Upper lobe of left lung (tissue), 6 donors: ENCODE data around the gene KRT71. TPM values are rescaled to one million over a fixed set of nuclear protein-coding genes. Genes with fewer than 3 reads are reported as not detected.

Source experiments
- ATAC-seq, 2 donors: fragments of 200-7000 bp; cut with Tn5 transposase; one replicate each; pipeline ENCODE4 v1.9.1; 2022; ENCODE audit warnings: mild to moderate bottlenecking in 2 of 2, moderate library complexity in 2 of 2; ENCODE audit not compliant: low FRiP score in 2 of 2
- DNase-seq, 2 donors: peaks; one replicate each; pipeline ENCODE4 v3.0.0-alpha.2; 2019 to 2020
- H3K27ac ChIP-seq, 4 donors: fragments of 200-600 bp; sonication (generic); one replicate each; pipeline ENCODE4 v1.5.1; 2016 to 2019
- H3K27me3 ChIP-seq, 4 donors: fragments of 200-600 bp; sonication (generic); one replicate each; pipeline ENCODE4 v1.5.1; 2017 to 2019
- H3K36me3 ChIP-seq, 4 donors: fragments of 200-600 bp; sonication (generic); one replicate each; pipeline ENCODE4 v1.5.1; 2016 to 2019
- H3K4me1 ChIP-seq, 4 donors: fragments of 200-600 bp; sonication (generic); one replicate each; pipeline ENCODE4 v1.5.1; 2018 to 2019
- H3K4me3 ChIP-seq, 4 donors: fragments of 200-600 bp; sonication (generic); one replicate each; pipeline ENCODE4 v1.5.1; 2017 to 2019; ENCODE audit warnings: mild to moderate bottlenecking in 2 of 4, moderate library complexity in 1 of 4
- H3K9me3 ChIP-seq, 4 donors: fragments of 200-600 bp; sonication (generic); one replicate each; pipeline ENCODE4 v1.5.1; 2018 to 2019
- CTCF ChIP-seq, 6 experiments: fragments of 450-650 bp in 4 of 6; fragments of 200-600 bp in 2 of 6; sonication (generic) in 2 of 6; IDR thresholded peaks; one replicate each; pipeline ENCODE4 v1.5.1; 2016 to 2019; ENCODE audit warnings: antibody characterized with exemption in 6 of 6
- EP300 ChIP-seq, 4 donors: sonication (generic); formaldehyde crosslinking; IDR thresholded peaks; one replicate each; pipeline ENCODE4 v1.5.1; 2017; ENCODE audit warnings: antibody characterized with exemption in 4 of 4, control low read depth in 2 of 4
- POLR2A ChIP-seq, 4 donors: fragments of 450-650 bp; IDR thresholded peaks; one replicate each; pipeline ENCODE4 v1.5.1; 2016 to 2017; ENCODE audit warnings: antibody characterized with exemption in 4 of 4, mild to moderate bottlenecking in 2 of 4
- POLR2AphosphoS5 ChIP-seq, 2 donors: sonication (generic); formaldehyde crosslinking; IDR thresholded peaks; one replicate each; pipeline ENCODE4 v1.5.1; 2017; ENCODE audit warnings: antibody characterized with exemption in 2 of 2
- WGBS, 2 donors: methylation state at CpG; one replicate each; pipeline ENCODE4 v1.1.5; 2017 to 2018; 5-methylcytosine and 5-hydroxymethylcytosine counted together
- total RNA-seq, 6 donors: library from RNA; depleted of rRNA in 4 of 6; stranded (reverse); fragments of >200 nt in 4 of 6; gene quantifications; one replicate each; pipeline versions ENCODE4 v1.1.0 to v1.2.1, GENCODE V29; 2016 to 2021
- donor health status: DM: no; HTN: no; CAD: no; lungs with moderate emphysema.
- donor health status: DM: no; HTN: yes; CAD: no; lungs with severe emphysema.

Gene KRT71
- total RNA-seq, 6 donors from 2014 or later = not detected

- ATAC-seq (no peak), DNase-seq (no peak)
- no peak overlapping the region for H3K4me3 ChIP-seq
- no peaks in the 10 kb centered on the region for H3K4me1 ChIP-seq
- H3K36me3 ChIP-seq = no peaks in the 10 kb centered on the region
- H3K27ac ChIP-seq = no peak overlapping the region
- 72 to 77% methylated on average over 7 to 9 of the region's 9 CpGs for WGBS, 2 donors
- TF ChIP-seq POLR2AphosphoS5 (IDR thresholded peaks at IDR 0.05) = no peak
- no peak for TF ChIP-seq CTCF (IDR thresholded peaks at IDR 0.05)
- TF ChIP-seq EP300 (IDR thresholded peaks at IDR 0.05) = no peak
- no peak for TF ChIP-seq POLR2A (IDR thresholded peaks at IDR 0.05)
- H3K27me3 ChIP-seq = no peaks in the 10 kb centered on the region
- no peaks in the 10 kb centered on the region for H3K9me3 ChIP-seq
Measured at GRCh38 chr12:52585946-52586345, 33.0 kb upstream of the KRT71 start.

DNA sequence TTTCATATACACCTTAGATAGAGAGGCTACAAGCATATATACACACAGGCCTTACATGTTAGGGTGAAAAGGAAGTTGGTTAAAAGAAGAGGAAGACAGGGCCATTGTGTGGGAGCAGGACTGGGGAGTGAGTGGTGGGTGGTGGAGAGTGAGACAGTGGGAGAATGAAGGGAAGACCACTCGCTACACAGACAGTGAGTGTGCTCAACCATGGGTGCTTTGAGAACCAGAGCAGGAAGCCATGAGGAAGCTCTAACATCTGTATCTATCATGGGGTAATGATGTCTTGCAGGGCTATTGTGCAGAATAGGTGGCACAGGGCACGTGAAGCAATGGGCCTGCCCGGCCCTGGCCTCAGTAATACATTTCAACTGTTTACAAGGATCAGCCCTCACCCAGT lies 32.1 kb upstream of the KRT71 start:
- WGBS, 2 donors = 81 to 85% methylated on average over 3 of the region's 3 CpGs
- ATAC-seq = no peak
- no peak overlapping the region for H3K4me3 ChIP-seq
- no peak for TF ChIP-seq CTCF (IDR thresholded peaks at IDR 0.05)
- no peak for TF ChIP-seq POLR2A (IDR thresholded peaks at IDR 0.05)
- TF ChIP-seq POLR2AphosphoS5 (IDR thresholded peaks at IDR 0.05) = no peak
- no peak for TF ChIP-seq EP300 (IDR thresholded peaks at IDR 0.05)
- no peaks in the 10 kb centered on the region for H3K4me1 ChIP-seq
- no peaks in the 10 kb centered on the region for H3K36me3 ChIP-seq
- no peak overlapping the region for H3K27ac ChIP-seq
- DNase-seq = no peak
- no peaks in the 10 kb centered on the region for H3K27me3 ChIP-seq
- H3K9me3 ChIP-seq = no peaks in the 10 kb centered on the region

DNA sequence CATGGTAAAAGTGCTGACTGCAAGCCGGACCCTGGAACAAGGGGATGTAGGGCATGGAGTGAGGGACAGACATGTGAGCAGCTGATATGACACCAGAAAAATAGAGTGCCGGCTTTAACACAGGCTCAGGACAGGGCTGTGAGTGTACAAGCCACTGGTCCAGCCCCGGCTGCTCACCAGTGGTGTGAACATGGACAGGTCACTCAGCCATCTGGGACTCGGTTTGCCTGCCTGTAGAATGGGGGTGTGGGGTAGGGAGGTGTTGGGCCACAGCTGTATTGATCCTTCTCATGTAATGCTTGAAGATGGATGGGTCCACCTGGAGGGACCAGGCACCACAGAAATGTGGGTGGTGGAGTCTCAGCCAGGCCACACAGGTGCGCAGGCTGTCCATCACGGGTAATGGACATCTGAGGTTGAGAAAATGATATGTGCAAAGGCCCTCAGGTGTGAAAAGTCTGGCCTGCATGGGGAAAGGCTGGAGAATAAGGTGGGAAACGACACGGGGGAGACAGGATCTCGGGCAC lies 31.3 kb upstream of the KRT71 start:
- ATAC-seq = no peak
- Histone ChIP-seq H3K27ac (no peak overlapping the region), H3K27me3 (no peaks in the 10 kb centered on the region), H3K4me3 (no peak overlapping the region), H3K4me1 (no peaks in the 10 kb centered on the region), H3K36me3 (no peaks in the 10 kb centered on the region), H3K9me3 (no peaks in the 10 kb centered on the region)
- 83 to 87% methylated on average over 9 of the region's 9 CpGs for WGBS, 2 donors
- TF ChIP-seq EP300 (IDR thresholded peaks at IDR 0.05) (no peak), POLR2A (IDR thresholded peaks at IDR 0.05) (no peak), POLR2AphosphoS5 (IDR thresholded peaks at IDR 0.05) (no peak), CTCF (IDR thresholded peaks at IDR 0.05) (no peak)
- no peak for DNase-seq

GRCh38 chr12:52582971-52583456 lies 30.1 kb upstream of the KRT71 start:
- no peaks in the 10 kb centered on the region for H3K4me1 ChIP-seq
- H3K36me3 ChIP-seq = no peaks in the 10 kb centered on the region
- ATAC-seq (peak; percentile 74 to 77), DNase-seq (peak; percentile 49 to 51)
- no peak overlapping the region for H3K27ac ChIP-seq
- H3K27me3 ChIP-seq = no peaks in the 10 kb centered on the region
- H3K9me3 ChIP-seq = no peaks in the 10 kb centered on the region
- TF ChIP-seq POLR2A (IDR thresholded peaks at IDR 0.05) = no peak
- peak; percentile 41 to 82 (median 64) for TF ChIP-seq CTCF (IDR thresholded peaks at IDR 0.05)
- 13 to 16% methylated on average over 6 to 7 of the region's 7 CpGs for WGBS, 2 donors
- H3K4me3 ChIP-seq = no peak overlapping the region

DNA sequence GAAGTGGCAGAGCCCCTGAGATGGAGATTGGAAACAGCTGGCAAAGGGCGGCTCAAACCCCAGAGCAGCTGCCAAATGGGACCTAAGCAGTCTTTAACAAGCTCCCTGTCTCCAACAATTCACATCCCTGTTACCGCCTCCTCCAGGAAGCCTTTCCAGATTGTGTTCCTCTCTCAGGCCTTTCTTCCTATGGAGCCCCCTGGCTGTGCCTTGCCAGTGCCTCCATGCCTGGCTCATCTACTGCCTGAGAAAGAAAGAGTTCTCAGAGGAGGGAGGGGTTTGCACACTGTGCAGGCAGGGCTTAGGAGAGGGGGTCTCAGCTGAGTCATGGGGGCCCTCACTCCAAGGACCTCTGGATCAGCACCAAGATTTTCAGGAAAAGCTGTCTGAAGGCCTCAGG lies 29.5 kb upstream of the KRT71 start:
- Histone ChIP-seq H3K27me3 (no peaks in the 10 kb centered on the region), H3K4me3 (no peak overlapping the region), H3K36me3 (no peaks in the 10 kb centered on the region), H3K9me3 (no peaks in the 10 kb centered on the region), H3K27ac (no peak overlapping the region), H3K4me1 (no peaks in the 10 kb centered on the region)
- ATAC-seq (no peak), DNase-seq (no peak)
- no peak for TF ChIP-seq POLR2AphosphoS5 (IDR thresholded peaks at IDR 0.05)
- WGBS, 2 donors = 78 to 90% methylated on average over 2 of the region's 2 CpGs
